Upper lobe of right lung (tissue), 1 donor: ENCODE measurements around the gene TMEM135. TPM values are rescaled to one million over a fixed set of nuclear protein-coding genes. Genes with fewer than 3 reads are reported as not detected.
"Not testable (repeated sequence)": the region's sequence is repeated elsewhere in the genome, so short reads cannot be mapped to it uniquely, and the experiment has no call there.

ENCODE experiments used
- ATAC-seq: fragments of 200-7000 bp; cut with Tn5 transposase; one replicate; pipeline ENCODE4 v1.9.1; 2020; ENCODE audit warnings: mild to moderate bottlenecking, moderate library complexity
- DNase-seq: peaks from one replicate; pipeline ENCODE4 v3.0.0-alpha.2; 2020
- H3K27ac ChIP-seq: fragments of 200-600 bp; one replicate; pipeline ENCODE4 v1.8.0; 2022
- H3K27me3 ChIP-seq: fragments of 200-600 bp; one replicate; pipeline ENCODE4 v1.8.0; 2022; ENCODE audit warnings: mild to moderate bottlenecking
- H3K36me3 ChIP-seq: fragments of 200-600 bp; one replicate; pipeline ENCODE4 v1.8.0; 2022
- H3K4me1 ChIP-seq: fragments of 200-600 bp; one replicate; pipeline ENCODE4 v1.8.0; 2022
- H3K4me3 ChIP-seq: fragments of 200-600 bp; one replicate; pipeline ENCODE4 v1.8.0; 2022; ENCODE audit warnings: mild to moderate bottlenecking
- H3K9me3 ChIP-seq: fragments of 200-600 bp; one replicate; pipeline ENCODE4 v1.8.0; 2022
- CTCF ChIP-seq: fragments of 200-600 bp; IDR thresholded peaks from one replicate; pipeline ENCODE4 v1.8.0; 2022; ENCODE audit warnings: antibody characterized with exemption
- intact Hi-C: fragments of 100-400 bp; cut with DNase I; formaldehyde crosslinking; loops from one replicate; pipeline ENCODE4 v1.11.0; 2022
- total RNA-seq: library from RNA; stranded (reverse); fragmentation: NEBNext Ultra II Directional; extraction: Animal tissue kit (Norgen Biotek cat#: 25700); gene quantifications from one replicate; pipeline ENCODE4 v1.2.1, GENCODE V29; 2021
- donor health status: DM: no; HTN: yes; CAD: no; lungs with severe emphysema.

Gene TMEM135
- total RNA-seq, 1 donor from 2014 or later = 24.5 TPM

- no peak for TF ChIP-seq CTCF
- H3K4me1 ChIP-seq = no peaks in the 10 kb centered on the region
- no peaks in the 10 kb centered on the region for H3K9me3 ChIP-seq
- ATAC-seq (no peak), DNase-seq (no peak)
- no peaks in the 10 kb centered on the region for H3K36me3 ChIP-seq
- intact Hi-C loops = no loop called here
- no peak overlapping the region for H3K27ac ChIP-seq
- no peaks in the 10 kb centered on the region for H3K27me3 ChIP-seq
- no peak overlapping the region for H3K4me3 ChIP-seq
These were observed 150.2 kb downstream of the TMEM135 start for GRCh38 chr11:87187930-87188329.

- H3K36me3 ChIP-seq, H3K4me1 ChIP-seq, H3K27ac ChIP-seq, H3K4me3 ChIP-seq, DNase-seq, intact Hi-C loops, H3K9me3 ChIP-seq, H3K27me3 ChIP-seq, ATAC-seq: not testable (repeated sequence)
These were observed 150.7 kb downstream of the TMEM135 start for GRCh38 chr11:87188396-87188795.

- H3K4me3 ChIP-seq, intact Hi-C loops, H3K36me3 ChIP-seq, DNase-seq, H3K27ac ChIP-seq, H3K9me3 ChIP-seq, H3K4me1 ChIP-seq, ATAC-seq, H3K27me3 ChIP-seq: not testable (repeated sequence)
These were observed 151.2 kb downstream of the TMEM135 start for GRCh38 chr11:87188921-87189320.

- intact Hi-C loops = no loop called here
- no peak for TF ChIP-seq CTCF
- no peak for DNase-seq
- Histone ChIP-seq H3K36me3 (no peaks in the 10 kb centered on the region), H3K9me3 (no peaks in the 10 kb centered on the region), H3K27me3 (no peaks in the 10 kb centered on the region), H3K27ac (no peak overlapping the region), H3K4me3 (no peak overlapping the region), H3K4me1 (no peaks in the 10 kb centered on the region)
- ATAC-seq = no peak
These were observed 152.3 kb downstream of the TMEM135 start for GRCh38 chr11:87190071-87190470.

- Histone ChIP-seq H3K27me3 (no peaks in the 10 kb centered on the region), H3K4me1 (no peaks in the 10 kb centered on the region), H3K27ac (no peak overlapping the region), H3K9me3 (no peaks in the 10 kb centered on the region), H3K36me3 (no peaks in the 10 kb centered on the region), H3K4me3 (no peak overlapping the region)
- intact Hi-C loops = no loop called here
- ATAC-seq = no peak
- no peak for TF ChIP-seq CTCF
- DNase-seq = no peak
These were observed 156.2 kb downstream of the TMEM135 start for GRCh38 chr11:87193756-87194470.

GRCh38 chr11:87194985-87195820, 157.5 kb downstream of the TMEM135 start:
- H3K4me3 ChIP-seq = no peak overlapping the region
- H3K27ac ChIP-seq = no peak overlapping the region
- ATAC-seq (no peak), DNase-seq (no peak)
- TF ChIP-seq CTCF = no peak
- H3K27me3 ChIP-seq = no peaks in the 10 kb centered on the region
- no peaks in the 10 kb centered on the region for H3K4me1 ChIP-seq
- no peaks in the 10 kb centered on the region for H3K9me3 ChIP-seq
- H3K36me3 ChIP-seq = no peaks in the 10 kb centered on the region
- intact Hi-C loops = no loop called here
